HepG2 (cell line): Measurements from ENCODE around the gene ATP5MK. TPM values are rescaled to one million over a fixed set of nuclear protein-coding genes. Genes with fewer than 3 reads are reported as not detected.

Experiments used
- ADNP ChIP-seq: sonication (generic); formaldehyde crosslinking; IDR thresholded peaks from 2 replicates; pipeline ENCODE4 v1.4.0; 2020; ENCODE audit warnings: missing genetic modification reagents
- AHDC1 ChIP-seq: sonication (generic); formaldehyde crosslinking; IDR thresholded peaks from 2 replicates; pipeline ENCODE4 v1.5.1; 2020; ENCODE audit warnings: mild to moderate bottlenecking, missing genetic modification reagents, borderline replicate concordance
- POGZ ChIP-seq: sonication (generic); formaldehyde crosslinking; IDR thresholded peaks from 2 replicates; pipeline ENCODE4 v1.4.0; 2020; ENCODE audit warnings: mild to moderate bottlenecking, missing genetic modification reagents
- SP2 ChIP-seq: sonication (generic); formaldehyde crosslinking; IDR thresholded peaks from 2 replicates; pipeline ENCODE4 v1.5.1; 2020; ENCODE audit warnings: mild to moderate bottlenecking, missing genetic modification reagents
- U2AF1 ChIP-seq: fragments of 200-400 bp; formaldehyde crosslinking; optimal IDR thresholded peaks from 2 replicates; pipeline ENCODE3; 2017; ENCODE audit warnings: mild to moderate bottlenecking, low read depth, low read length
- ZNF557 ChIP-seq: sonication (generic); formaldehyde crosslinking; IDR thresholded peaks from 2 replicates; pipeline ENCODE4 v1.4.0; 2020; ENCODE audit warnings: missing genetic modification reagents
- polyA plus RNA-seq, 8 experiments: library from polyadenylated mRNA; depleted of rRNA in 3 of 8; stranded (reverse) in 7 of 8; unstranded in 1 of 8; fragments of >200 nt; fragmentation: Illumina TruSeq in 4 of 8; extraction: Trizol in 4 of 8; gene quantifications; 2 replicates each; pipeline versions ENCODE4 v1.2.1 to v1.2.3, GENCODE V29; 2011 to 2016; ENCODE audit warnings: low read depth in 4 of 8, missing spikeins in 1 of 8, mixed read lengths in 1 of 8; ENCODE audit not compliant: insufficient read depth in 1 of 8
- total RNA-seq, 5 experiments: library from RNA; depleted of rRNA; stranded (reverse); fragments of >200 nt; fragmentation: Illumina TruSeq; extraction: Trizol; gene quantifications; 2 replicates each; pipeline ENCODE4 v1.2.3, GENCODE V29; 2016; ENCODE audit warnings: low read depth in 1 of 5
- TF ChIP-seq, protein P1 (sequence below): sonication (generic); formaldehyde crosslinking; IDR thresholded peaks from 2 replicates; pipeline ENCODE4 v1.8.0; 2023; ENCODE audit warnings: mild to moderate bottlenecking, missing genetic modification reagents

The ATP5MK gene
- total and polyA plus RNA-seq, 2 of the 13 experiments (the other 11 are each of a cell fraction or from before 2014, with no cell fraction given), result 312 to 517 TPM

- TF ChIP-seq, protein P1, sequence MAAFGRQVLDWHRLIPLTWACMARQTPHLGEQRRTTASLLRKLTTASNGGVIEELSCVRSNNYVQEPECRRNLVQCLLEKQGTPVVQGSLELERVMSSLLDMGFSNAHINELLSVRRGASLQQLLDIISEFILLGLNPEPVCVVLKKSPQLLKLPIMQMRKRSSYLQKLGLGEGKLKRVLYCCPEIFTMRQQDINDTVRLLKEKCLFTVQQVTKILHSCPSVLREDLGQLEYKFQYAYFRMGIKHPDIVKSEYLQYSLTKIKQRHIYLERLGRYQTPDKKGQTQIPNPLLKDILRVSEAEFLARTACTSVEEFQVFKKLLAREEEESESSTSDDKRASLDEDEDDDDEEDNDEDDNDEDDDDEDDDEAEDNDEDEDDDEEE (CRISPR knock-in tag), result no peak
- TF ChIP-seq AHDC1 (CRISPR knock-in tag) (no peak), POGZ (CRISPR knock-in tag) (no peak), U2AF1 (no peak), ADNP (CRISPR knock-in tag) (no peak), SP2 (CRISPR knock-in tag) (no peak), ZNF557 (no peak)
- TF ChIP-seq, all 625 proteins: peak for 0
These were observed 22.7 kb downstream of the ATP5MK start (continued) for GRCh38 chr10:103373544-103373943.
